ENCODE measurements around the gene SHISA2.

Gene SHISA2

DNA sequence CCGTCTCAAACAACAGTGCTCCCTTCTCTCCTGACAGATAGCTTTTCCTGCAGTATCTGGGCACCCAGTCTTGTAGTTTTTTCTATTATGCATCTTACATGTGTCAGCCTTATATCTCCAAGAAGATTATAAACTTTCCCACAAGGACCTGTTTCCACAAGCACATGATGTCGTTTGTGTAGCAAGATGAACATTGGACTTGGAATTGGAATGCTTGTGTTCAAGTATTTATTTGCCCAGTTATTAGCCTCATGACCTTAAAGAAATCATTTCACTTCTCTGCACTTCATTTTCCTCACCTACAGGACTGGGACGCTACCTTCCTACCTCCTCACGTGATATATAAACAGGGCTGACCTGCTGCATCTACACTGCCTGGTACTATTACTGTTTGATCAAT lies 21.5 kb downstream of the SHISA2 start:
- no peak overlapping the region for H3K4me3 ChIP-seq (ENCODE audit: low read depth, low read length)
- TF ChIP-seq, protein P1, sequence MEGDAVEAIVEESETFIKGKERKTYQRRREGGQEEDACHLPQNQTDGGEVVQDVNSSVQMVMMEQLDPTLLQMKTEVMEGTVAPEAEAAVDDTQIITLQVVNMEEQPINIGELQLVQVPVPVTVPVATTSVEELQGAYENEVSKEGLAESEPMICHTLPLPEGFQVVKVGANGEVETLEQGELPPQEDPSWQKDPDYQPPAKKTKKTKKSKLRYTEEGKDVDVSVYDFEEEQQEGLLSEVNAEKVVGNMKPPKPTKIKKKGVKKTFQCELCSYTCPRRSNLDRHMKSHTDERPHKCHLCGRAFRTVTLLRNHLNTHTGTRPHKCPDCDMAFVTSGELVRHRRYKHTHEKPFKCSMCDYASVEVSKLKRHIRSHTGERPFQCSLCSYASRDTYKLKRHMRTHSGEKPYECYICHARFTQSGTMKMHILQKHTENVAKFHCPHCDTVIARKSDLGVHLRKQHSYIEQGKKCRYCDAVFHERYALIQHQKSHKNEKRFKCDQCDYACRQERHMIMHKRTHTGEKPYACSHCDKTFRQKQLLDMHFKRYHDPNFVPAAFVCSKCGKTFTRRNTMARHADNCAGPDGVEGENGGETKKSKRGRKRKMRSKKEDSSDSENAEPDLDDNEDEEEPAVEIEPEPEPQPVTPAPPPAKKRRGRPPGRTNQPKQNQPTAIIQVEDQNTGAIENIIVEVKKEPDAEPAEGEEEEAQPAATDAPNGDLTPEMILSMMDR (IDR thresholded peaks at IDR 0.05; ENCODE audit: borderline replicate concordance, insufficient read depth, low read depth, low read length), result no peak

DNA sequence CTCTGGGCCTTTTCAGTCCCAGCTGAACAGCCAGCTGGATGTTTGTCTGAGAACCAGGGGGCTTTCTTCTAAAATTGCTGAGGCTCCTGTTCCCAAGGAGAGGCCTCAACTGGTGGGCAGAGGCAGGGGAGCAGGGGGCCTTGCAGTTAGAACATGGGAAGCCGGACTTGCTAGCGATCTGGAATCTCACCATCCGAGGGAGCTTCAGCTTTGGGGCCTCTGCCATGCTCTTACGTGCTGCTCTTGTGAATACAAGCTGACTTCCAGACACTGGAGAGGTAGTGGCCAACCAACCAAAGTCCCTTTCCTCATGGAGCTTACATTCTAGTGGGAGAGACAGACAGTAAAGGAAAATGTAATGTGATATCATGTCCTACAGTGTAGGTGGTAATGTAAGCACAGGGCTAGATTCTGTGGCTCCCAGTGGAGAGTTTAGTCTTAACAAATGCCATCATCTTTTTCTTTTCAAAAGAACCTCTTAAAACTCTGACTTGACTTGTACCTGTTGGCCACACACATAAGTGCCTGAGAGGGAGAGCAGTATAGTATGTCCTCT lies 22.2 kb downstream of the SHISA2 start:
- no peak overlapping the region for H3K4me3 ChIP-seq (ENCODE audit: low read depth, low read length)
- TF ChIP-seq, protein P1 (IDR thresholded peaks at IDR 0.05; ENCODE audit: borderline replicate concordance, insufficient read depth, low read depth, low read length), result no peak

DNA sequence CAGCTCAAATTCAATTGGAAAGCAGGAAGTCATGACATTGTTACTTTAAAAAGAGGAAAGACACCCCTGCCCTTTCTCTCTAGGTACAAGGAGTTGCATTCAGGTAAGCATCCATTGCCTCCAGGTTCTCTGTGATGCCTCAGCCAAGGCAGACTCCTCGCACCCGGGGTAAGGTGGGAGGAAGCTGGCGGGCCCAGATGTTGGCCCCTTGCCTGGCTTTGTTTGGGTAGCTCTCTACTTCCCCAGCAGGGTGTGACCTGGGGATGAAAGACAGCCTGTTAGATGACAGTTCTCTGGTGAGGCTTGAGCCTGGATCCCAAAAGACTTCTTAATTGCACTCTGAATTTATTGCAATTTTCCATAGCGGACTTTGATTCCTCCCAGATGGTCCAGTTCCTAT lies 25.6 kb downstream of the SHISA2 start:
- TF ChIP-seq, protein P1 (IDR thresholded peaks at IDR 0.05; ENCODE audit: borderline replicate concordance, insufficient read depth, low read depth, low read length), result no peak
- no peak overlapping the region for H3K4me3 ChIP-seq (ENCODE audit: low read depth, low read length)

DNA sequence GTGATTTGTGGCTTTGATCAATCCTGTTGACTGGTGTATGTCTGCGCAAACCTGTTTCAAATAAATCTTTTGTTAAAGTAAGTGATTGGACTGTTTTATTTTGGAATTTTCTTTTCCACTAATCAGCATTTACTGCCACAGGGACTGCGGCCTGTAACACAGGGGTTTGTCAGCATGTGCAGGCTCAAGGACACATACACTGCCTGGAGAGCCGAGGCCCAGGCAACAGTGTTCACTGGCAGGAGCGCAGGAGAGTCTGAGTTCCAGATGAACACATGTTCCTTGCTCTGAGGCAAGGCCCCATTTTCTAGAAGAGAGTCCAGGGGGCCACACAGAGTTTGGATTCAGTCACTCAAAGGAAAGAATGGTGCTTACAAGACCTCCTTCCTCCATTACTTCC lies 26.0 kb downstream of the SHISA2 start:
- TF ChIP-seq, protein P1 (IDR thresholded peaks at IDR 0.05; ENCODE audit: borderline replicate concordance, insufficient read depth, low read depth, low read length), result no peak
- H3K4me3 ChIP-seq (ENCODE audit: low read depth, low read length), result no peak overlapping the region

DNA sequence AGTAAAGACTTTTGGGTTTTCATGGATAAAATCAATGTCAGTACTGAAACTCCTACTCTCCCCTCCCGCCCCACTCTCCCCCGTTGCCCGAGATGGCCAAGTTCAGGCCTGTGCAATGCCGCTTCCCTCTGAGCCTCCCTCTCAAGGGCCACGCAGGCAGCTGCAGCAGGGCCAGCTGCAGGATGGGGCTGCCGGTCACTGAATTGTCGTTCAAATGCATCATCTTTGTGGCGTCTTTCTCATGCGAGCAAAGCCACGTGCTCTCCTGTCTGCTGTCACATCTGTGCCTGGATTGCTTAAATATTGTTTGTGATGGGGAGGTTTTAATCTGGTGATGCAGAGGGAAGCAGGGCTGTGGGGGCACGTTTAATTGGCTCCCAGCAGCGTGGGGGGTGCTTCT lies 26.6 kb downstream of the SHISA2 start:
- TF ChIP-seq, protein P1 (IDR thresholded peaks at IDR 0.05; ENCODE audit: borderline replicate concordance, insufficient read depth, low read depth, low read length), result no peak
- H3K4me3 ChIP-seq (ENCODE audit: low read depth, low read length), result no peak overlapping the region

DNA sequence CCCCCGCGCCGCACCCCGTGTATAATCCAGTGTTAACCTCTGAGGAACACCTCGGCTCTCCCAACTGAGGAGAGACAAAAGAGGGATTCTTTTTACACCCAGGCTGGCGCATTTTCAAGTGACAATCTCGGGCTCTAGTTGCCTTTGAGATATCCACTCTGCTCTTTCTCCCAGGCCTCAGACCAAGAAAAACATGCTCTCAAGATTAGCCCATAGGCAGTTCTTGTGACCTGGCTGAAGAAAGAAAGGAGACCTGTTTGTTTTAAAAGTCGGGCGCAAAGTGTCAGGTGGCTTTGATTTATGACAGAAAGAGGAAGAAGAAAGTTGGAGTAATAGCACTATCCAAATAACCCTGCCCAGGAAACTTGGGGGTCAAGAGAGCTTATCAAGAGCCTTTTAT lies 27.3 kb downstream of the SHISA2 start:
- TF ChIP-seq, protein P1 (IDR thresholded peaks at IDR 0.05; ENCODE audit: borderline replicate concordance, insufficient read depth, low read depth, low read length), result no peak
- no peak overlapping the region for H3K4me3 ChIP-seq (ENCODE audit: low read depth, low read length)

DNA sequence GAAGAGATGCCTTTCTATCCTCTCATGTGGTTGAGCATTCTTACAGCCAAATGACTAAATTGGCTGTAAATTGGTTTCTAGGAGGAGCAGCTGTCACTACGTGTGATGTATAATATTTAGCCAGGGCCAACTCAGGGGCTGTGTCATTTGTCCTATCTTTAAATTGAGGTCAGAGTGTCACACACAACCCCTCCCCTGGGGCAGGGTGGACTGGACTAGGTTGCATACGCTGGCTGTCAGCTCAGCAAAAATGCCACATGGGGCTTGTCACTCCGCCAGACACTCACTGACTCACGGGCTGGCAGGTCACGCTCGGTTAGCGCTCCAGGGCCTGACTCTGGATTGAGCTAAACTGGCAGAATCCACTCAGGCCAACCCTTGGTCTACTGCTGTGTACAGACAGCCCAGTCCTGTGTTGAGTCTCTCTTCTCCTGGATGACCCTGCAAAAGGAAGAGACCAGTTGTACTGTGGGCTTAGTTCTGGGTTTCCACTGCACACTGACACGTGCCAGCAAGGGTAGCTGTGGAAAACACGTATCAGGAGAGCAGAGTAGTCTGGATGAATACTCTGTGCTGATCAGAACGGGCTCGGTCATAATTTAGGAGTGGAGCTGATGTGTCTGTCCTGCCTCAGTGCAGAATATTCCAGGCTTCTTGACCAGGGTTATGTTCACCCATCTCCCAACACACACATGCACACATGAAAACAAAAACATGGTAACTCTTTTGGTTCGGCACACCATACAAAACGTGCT lies 29.1 kb downstream of the SHISA2 start:
- H3K4me3 ChIP-seq (ENCODE audit: low read depth, low read length), result no peak overlapping the region
- TF ChIP-seq, protein P1 (IDR thresholded peaks at IDR 0.05; ENCODE audit: borderline replicate concordance, insufficient read depth, low read depth, low read length), result no peak

Data from GM12875 (cell line).